ENCODE measurements around the gene RNASEH2A. TPM values are rescaled to one million over a fixed set of nuclear protein-coding genes. Genes with fewer than 3 reads are reported as not detected.
"Not testable (repeated sequence)": the region's sequence is repeated elsewhere in the genome, so short reads cannot be mapped to it uniquely, and the experiment has no call there.

Gene RNASEH2A
- total RNA-seq, 2 donors from 2014 or later: 30.1 to 53.5 TPM

DNA sequence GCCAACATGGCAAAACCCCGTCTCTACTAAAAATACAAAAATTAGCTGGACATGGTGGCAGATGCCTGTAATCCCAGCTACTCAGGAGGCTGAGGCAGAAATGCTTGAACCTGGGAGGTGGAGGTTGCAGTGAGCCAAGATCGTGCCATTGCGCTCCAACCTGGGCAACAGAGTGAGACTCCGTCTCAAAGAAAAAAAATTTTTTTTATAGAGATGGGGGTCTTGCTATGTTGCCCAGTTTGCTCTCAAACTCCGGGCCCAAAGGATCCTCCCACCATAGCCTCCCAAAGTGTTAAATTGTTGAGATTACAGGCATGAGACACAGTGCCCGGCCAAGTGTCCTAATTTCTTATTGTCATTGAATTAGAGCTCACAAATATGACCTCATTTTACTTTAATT, 10.8 kb downstream of the RNASEH2A start:
- H3K4me1 Mint-ChIP-seq; H3K27ac Mint-ChIP-seq; ATAC-seq (replicated peaks); H3K4me3 Mint-ChIP-seq; H3K9me3 Mint-ChIP-seq; H3K27me3 Mint-ChIP-seq: not testable (repeated sequence)
- H3K36me3 Mint-ChIP-seq (ENCODE audit: low read depth): peaks cover 33% of the 10 kb centered on the region

GRCh38 chr19:12817810-12818209, 11.4 kb downstream of the RNASEH2A start:
- H3K4me3 Mint-ChIP-seq; H3K27ac Mint-ChIP-seq; H3K4me1 Mint-ChIP-seq; H3K27me3 Mint-ChIP-seq; H3K9me3 Mint-ChIP-seq; ATAC-seq (replicated peaks): not testable (repeated sequence)
- H3K36me3 Mint-ChIP-seq (ENCODE audit: low read depth): peaks cover 27% of the 10 kb centered on the region

- ATAC-seq (replicated peaks): peak; percentile 54
Measured at GRCh38 chr19:12821761-12822160, 15.4 kb downstream of the RNASEH2A start.

GRCh38 chr19:12825254-12826131, 19.1 kb downstream of the RNASEH2A start:
- Mint-ChIP-seq H3K27ac (no peak overlapping the region), H3K36me3 (ENCODE audit: low read depth) (no peaks in the 10 kb centered on the region), H3K9me3 (peaks cover 4% of the 10 kb centered on the region), H3K4me1 (peaks cover 4% of the 10 kb centered on the region), H3K27me3 (peaks cover 38% of the 10 kb centered on the region), H3K4me3 (peak overlapping the region; percentile 36)
- ATAC-seq (replicated peaks): peak; percentile 72

More at GRCh38 chr19:12821761-12822160, 15.4 kb downstream of the RNASEH2A start:
- H3K27ac Mint-ChIP-seq: no peak overlapping the region
- no peak overlapping the region for H3K4me3 Mint-ChIP-seq
- H3K4me1 Mint-ChIP-seq: peaks cover 4% of the 10 kb centered on the region
- peaks cover 4% of the 10 kb centered on the region for H3K9me3 Mint-ChIP-seq
- H3K27me3 Mint-ChIP-seq: peaks cover 18% of the 10 kb centered on the region
- H3K36me3 Mint-ChIP-seq (ENCODE audit: low read depth): no peaks in the 10 kb centered on the region

GRCh38 chr19:12828494-12828893, 22.1 kb downstream of the RNASEH2A start:
- ATAC-seq (replicated peaks): peak; percentile 54
- H3K36me3 Mint-ChIP-seq (ENCODE audit: low read depth): no peaks in the 10 kb centered on the region
- peaks cover 5% of the 10 kb centered on the region for H3K4me1 Mint-ChIP-seq
- no peaks in the 10 kb centered on the region for H3K9me3 Mint-ChIP-seq
- H3K27me3 Mint-ChIP-seq: peaks cover 55% of the 10 kb centered on the region
- H3K27ac Mint-ChIP-seq: no peak overlapping the region
- H3K4me3 Mint-ChIP-seq: no peak overlapping the region

DNA sequence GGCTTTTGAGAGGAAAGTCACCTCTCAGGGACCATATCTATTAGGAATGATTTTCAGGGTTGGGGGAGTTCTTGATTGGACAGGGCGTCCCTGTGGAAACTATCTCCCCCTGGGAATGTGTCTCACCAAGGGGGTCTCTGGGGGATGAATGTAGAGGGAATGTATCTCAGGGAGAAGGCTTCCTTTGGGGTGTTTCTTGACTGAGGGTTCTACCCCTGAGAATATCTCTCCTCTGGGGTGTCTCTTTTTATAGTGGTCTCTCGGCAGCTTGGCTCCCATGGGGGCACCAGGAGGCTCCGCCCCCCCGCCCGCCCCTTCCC, 27.0 kb downstream of the RNASEH2A start:
- peaks cover 14% of the 10 kb centered on the region for H3K4me1 Mint-ChIP-seq
- H3K4me3 Mint-ChIP-seq: peak overlapping the region; percentile 49
- no peak overlapping the region for H3K27ac Mint-ChIP-seq
- no peaks in the 10 kb centered on the region for H3K36me3 Mint-ChIP-seq (ENCODE audit: low read depth)
- ATAC-seq (replicated peaks): no peak
- H3K27me3 Mint-ChIP-seq: peaks cover 54% of the 10 kb centered on the region
- H3K9me3 Mint-ChIP-seq: no peaks in the 10 kb centered on the region

DNA sequence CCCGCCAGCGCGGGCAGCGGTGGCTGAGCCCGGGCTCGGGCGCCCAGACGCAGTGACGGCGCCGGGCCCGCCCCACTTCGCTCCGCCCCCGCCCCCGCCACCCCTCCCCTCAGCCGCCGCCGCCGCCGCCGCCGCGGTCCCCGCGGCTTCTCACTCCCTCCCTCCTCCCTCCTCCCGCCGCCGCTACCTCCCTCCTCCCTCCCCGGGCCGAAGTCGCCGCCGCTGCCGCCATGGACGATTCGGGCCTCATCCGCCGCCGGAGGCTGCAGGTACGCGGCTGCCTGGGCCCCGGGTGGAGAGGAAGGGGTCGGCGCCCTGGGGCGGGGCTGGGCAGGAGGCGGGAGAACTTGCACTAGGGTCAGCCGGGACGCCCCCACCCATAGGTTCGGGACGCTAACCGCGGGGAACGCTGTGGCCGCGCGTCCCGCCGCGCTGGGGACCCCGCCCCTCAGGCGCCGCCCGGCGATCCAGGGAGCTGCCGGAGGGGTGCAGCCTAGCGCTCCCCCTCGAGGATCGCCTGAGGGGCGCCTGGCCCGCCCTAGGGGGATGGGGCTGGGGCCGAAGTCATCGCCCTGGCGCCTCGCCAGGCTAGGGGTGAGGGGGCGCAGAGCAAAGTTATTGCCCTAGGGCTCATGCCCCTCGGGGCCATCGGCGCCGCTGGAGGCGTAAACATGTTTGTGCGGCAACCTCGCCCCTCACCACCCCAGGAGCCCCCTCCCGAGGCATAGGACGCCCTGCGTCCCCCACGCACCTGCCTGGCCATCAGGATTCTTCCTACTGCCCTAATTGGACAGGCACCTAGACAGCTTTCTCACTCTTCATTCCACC, 27.6 kb downstream of the RNASEH2A start:
- peaks cover 14% of the 10 kb centered on the region for H3K4me1 Mint-ChIP-seq
- peak; percentile 24 for ATAC-seq (replicated peaks)
- H3K27me3 Mint-ChIP-seq: peaks cover 50% of the 10 kb centered on the region
- peak overlapping the region; percentile 51 for H3K4me3 Mint-ChIP-seq
- H3K9me3 Mint-ChIP-seq: no peaks in the 10 kb centered on the region
- H3K36me3 Mint-ChIP-seq (ENCODE audit: low read depth): no peaks in the 10 kb centered on the region
- no peak overlapping the region for H3K27ac Mint-ChIP-seq

DNA sequence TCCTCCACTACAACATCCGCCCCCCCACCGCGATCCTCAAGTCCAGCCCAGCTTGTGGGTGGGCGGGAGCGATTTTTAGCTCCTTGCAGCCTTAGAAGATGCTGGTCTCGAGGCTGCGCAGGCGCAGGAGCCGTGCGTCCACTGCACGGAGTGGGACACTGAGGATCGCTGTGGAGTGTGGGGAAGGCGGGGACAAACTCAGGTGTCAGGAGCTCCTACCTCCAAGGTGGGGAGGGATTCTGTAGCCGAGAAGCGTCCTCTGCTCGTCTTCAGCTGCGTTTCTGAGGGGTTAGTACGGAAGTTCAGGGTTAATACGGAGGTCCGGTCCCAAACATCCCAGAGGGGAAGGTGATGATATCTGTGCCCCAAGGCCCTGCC, 28.2 kb downstream of the RNASEH2A start, which contains the start of gene RTBDN:
TSS of gene RTBDN (minus strand) at position 14 of the 378 bp plus-strand sequence. CDS start 4,600 bp downstream, outside the sequence.
- Mint-ChIP-seq H3K9me3 (no peaks in the 10 kb centered on the region), H3K27ac (no peak within 1 kb of the TSS), H3K4me1 (peaks cover 20% of the 10 kb centered on the region), H3K36me3 (ENCODE audit: low read depth) (no peaks in the 10 kb centered on the region), H3K4me3 (peak within 1 kb of the TSS; percentile 51), H3K27me3 (peaks cover 53% of the 10 kb centered on the region)
- ATAC-seq (replicated peaks): no peak

DNA sequence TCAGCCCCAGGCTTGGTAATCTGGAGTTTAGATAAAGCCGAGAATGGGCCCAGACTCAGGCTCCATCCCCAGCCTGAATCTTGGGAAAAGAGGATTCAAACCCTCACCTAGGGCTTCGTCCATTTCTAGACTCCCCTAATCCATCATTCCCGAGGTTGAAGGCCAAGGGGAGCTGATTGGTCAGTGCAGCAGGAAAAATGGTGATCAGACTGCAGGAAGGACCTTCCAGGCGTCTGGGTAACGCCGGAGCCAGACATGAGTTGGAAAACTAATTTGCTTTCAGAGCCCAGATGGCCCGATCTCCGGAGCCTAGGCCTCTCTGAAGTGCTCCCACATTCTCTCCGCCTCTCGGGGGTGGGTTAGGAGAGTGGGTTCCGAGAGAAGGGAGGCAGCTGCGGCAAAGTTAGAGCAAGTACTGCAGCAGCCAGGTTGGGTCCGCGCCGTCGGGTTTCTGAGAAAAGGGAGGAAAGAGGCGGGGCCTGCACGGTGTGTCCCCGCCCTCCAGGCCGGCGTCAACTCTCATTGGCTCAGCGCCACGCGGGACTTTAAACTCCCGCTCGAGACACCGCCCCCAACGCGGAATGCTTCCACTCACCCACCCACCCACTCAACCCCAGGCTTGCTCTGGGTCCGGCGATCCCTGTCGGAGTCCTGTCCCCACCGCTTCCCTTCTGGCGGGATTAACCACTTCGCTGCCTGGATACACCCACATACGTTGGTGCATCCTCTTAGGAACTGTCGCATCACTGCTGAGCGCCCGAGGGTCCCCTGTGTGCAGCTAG, 28.8 kb downstream of the RNASEH2A start:
- H3K36me3 Mint-ChIP-seq (ENCODE audit: low read depth): no peaks in the 10 kb centered on the region
- no peak for ATAC-seq (replicated peaks)
- no peak overlapping the region for H3K27ac Mint-ChIP-seq
- peak overlapping the region; percentile 51 for H3K4me3 Mint-ChIP-seq
- no peaks in the 10 kb centered on the region for H3K9me3 Mint-ChIP-seq
- H3K27me3 Mint-ChIP-seq: peaks cover 51% of the 10 kb centered on the region
- H3K4me1 Mint-ChIP-seq: peaks cover 20% of the 10 kb centered on the region

DNA sequence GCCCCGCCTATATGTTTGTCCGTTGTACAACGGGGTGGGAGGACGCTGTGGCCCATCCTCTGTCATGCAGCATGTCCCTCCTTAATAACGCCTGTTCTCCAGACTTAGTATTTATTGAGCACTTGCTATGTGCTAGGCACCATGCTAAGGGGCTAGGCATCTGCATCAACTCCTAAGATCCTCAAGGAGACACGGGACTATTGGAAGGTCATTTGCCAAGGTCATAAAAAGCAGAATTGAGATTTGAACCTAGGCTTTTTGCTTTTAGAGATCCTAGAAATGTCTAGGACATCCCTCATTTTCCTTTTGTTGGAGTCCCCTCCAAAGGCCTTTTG, 30.1 kb downstream of the RNASEH2A start:
- H3K36me3 Mint-ChIP-seq (ENCODE audit: low read depth): no peaks in the 10 kb centered on the region
- H3K4me3 Mint-ChIP-seq: no peak overlapping the region
- H3K9me3 Mint-ChIP-seq: no peaks in the 10 kb centered on the region
- H3K27me3 Mint-ChIP-seq: peaks cover 53% of the 10 kb centered on the region
- peaks cover 20% of the 10 kb centered on the region for H3K4me1 Mint-ChIP-seq
- H3K27ac Mint-ChIP-seq: no peak overlapping the region
- no peak for ATAC-seq (replicated peaks)

- no peak overlapping the region for H3K27ac Mint-ChIP-seq
- H3K4me1 Mint-ChIP-seq: peaks cover 25% of the 10 kb centered on the region
- ATAC-seq (replicated peaks): peak; percentile 54
- H3K36me3 Mint-ChIP-seq (ENCODE audit: low read depth): no peaks in the 10 kb centered on the region
- no peaks in the 10 kb centered on the region for H3K9me3 Mint-ChIP-seq
- H3K4me3 Mint-ChIP-seq: peak overlapping the region; percentile 58
- peaks cover 53% of the 10 kb centered on the region for H3K27me3 Mint-ChIP-seq
Measured at GRCh38 chr19:12837225-12837624, 30.8 kb downstream of the RNASEH2A start.

DNA sequence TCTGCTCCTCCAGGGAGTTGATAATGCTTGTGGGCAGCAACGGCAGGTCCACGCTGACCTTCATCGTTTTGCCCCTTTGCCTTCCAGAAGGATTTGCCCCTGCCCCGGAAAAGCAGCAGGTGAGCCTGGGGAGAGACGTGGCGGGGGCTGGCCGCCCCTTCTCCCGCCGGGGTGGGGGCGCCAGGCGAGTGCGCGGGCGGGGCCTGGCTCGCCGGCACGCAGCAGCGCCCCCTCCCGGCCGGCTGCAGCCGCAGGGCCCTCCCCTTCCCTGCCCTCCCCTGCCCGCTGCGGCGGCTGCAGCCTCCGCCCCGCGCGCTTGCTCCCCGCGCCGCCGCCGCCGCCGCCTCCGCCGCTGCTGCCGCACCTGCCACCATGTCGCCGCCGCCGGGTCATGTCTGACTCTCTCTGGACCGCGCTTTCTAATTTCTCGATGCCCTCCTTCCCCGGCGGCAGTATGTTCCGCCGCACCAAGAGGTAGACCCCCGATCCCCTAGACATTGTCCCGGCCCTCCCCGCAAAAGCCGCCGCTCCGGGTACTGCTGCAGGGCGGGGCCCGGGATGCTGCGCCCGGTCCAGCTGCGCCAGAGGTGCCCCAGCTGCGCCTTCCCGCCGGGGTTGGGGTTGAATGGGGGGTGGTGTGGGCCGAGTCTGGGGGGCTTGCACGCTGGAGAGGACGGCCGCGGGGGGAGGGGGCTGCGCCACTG, 31.9 kb downstream of the RNASEH2A start, which contains the start of gene MAST1:
TSS of gene MAST1 (plus strand) at position 334 of the 704 bp plus-strand sequence. CDS start at position 392, 58 bp downstream.
- H3K36me3 Mint-ChIP-seq (ENCODE audit: low read depth): no peaks in the 10 kb centered on the region
- no peak within 1 kb of the TSS for H3K27ac Mint-ChIP-seq
- no peaks in the 10 kb centered on the region for H3K9me3 Mint-ChIP-seq
- H3K27me3 Mint-ChIP-seq: peaks cover 51% of the 10 kb centered on the region
- H3K4me3 Mint-ChIP-seq: peak within 1 kb of the TSS; percentile 58
- peak; percentile 71 for ATAC-seq (replicated peaks)
- H3K4me1 Mint-ChIP-seq: peaks cover 20% of the 10 kb centered on the region

DNA sequence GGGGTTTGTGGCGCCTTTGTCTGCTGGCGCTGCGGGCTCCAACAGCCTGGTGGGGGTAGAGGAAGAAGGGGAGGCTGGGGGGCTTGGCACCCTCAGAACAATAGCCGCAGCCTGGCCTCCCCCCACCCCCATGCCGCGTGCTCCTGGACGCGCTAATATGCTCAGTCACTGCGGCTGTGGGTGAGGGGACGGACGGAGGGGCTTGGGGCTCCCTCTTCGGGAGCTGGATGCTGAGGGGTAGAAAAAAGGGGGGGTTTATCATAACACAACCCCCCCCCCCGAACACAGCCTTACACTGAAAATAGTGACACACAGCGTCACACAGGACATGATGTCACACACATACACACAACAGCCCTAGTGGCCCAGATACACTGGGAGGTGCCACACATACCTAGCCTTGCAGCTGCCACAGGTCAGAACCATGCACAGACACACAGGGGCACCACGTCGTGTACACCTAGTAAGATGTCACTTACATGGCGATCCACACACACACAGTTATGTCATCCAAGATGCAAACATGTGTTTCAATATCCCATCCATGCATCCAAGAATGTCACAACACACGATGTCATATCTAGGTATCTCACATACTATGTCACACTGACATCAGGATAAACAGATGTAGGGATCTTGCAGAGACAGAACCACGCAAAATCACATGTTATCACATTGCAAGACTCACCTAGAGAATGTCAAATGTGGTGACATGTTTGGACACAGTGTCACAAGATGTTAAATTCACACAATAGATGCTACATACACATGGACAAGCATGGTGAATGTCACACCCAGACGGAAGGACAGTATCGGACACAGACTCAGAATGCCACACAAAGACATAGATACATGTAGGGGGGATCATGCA, 32.7 kb downstream of the RNASEH2A start:
- Mint-ChIP-seq H3K4me1 (peaks cover 20% of the 10 kb centered on the region), H3K4me3 (peak overlapping the region; percentile 58), H3K36me3 (ENCODE audit: low read depth) (no peaks in the 10 kb centered on the region), H3K27me3 (peaks cover 51% of the 10 kb centered on the region), H3K9me3 (no peaks in the 10 kb centered on the region), H3K27ac (no peak overlapping the region)
- peak; percentile 62 for ATAC-seq (replicated peaks)

All from activated T-helper 17 cell treated with anti-CD3 and anti-CD28 coated beads, Interleukin-2, amount 50 U/mL, for 72 hours (primary cell).